ENCODE results near the gene U2AF1.
"Not testable (repeated sequence)": the region's sequence is repeated elsewhere in the genome, so short reads cannot be mapped to it uniquely, and the experiment has no call there.

The U2AF1 gene

DNA sequence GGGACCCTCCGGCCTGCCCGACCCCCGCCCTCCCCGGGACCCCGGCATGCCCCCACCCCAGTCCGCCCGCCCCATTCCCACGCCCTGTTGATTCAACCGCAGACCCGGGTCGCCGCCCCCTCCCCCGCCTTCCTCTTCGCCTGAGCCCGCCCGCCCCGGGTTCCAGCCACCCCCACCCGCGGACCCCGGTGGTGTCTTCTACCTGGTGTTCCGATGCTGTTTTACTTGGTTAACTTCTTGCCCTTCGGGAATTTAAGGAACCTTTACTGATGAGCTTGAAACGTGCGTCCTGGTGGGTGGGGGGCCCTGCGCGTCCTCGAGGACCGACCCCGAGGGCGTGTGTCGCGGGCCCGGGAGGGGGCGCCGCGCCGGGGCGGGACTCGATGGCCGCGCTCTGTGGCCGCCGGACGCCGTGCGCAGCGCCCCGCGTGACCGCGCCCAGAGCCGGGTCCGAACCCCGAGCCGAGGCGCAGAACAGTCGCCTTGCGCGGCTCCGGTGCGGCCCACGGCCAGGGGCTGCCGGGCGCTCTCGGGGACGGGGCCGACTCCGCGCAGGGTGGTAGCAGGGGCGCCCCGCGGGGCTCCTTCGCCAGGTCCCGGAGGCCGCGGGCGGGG, 31.2 kb downstream of the U2AF1 start:
- not testable (repeated sequence) for DNase-seq (ENCODE audit: low read depth)

DNA sequence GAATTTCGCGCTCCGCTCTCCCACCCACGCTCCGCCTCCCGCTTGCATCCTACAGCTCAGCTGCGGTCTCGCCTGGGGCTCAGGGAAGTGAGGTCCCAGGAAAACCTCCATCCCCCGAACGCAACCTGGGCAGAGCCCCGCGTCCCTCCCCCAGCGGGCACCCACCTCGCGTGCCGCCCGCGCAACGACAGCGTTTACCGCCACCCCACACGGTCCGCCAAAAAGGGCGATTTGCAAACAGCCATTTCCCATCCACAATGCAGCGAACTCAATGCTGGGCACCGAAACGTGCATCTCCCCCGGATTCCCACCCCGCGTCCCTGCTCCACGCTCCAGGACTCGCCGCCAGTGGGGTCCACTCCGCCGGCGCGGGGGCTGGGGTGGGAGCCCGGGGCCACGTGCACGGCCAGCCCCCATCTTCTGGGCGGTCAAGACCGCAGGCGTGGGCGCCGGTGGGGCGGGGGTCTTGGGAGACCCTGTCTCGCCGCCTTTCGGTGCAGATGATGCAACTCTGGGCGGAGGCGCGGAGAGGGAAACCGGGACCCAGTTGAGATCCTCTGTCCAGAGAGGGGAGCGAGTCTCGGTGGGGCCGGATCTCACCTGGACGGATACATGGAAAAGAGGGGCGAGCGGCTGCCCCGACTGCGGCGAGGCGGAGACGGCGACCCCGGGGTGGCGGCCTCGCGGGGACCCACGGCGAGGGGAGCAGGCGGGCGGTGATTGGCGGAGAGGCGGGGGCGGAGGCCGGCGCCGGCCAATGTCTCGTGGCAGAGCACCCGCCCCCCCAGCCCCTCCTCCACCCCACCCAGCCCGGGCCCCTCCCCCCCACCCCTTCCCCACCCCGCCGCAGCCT, 32.0 kb downstream of the U2AF1 start, which contains the start of gene CBS:
Gene CBS, minus strand, starts transcription at position 666 of the 853 bp plus-strand sequence. CDS start 3,642 bp downstream, outside the sequence.
- not testable (repeated sequence) for DNase-seq (ENCODE audit: low read depth)

DNA sequence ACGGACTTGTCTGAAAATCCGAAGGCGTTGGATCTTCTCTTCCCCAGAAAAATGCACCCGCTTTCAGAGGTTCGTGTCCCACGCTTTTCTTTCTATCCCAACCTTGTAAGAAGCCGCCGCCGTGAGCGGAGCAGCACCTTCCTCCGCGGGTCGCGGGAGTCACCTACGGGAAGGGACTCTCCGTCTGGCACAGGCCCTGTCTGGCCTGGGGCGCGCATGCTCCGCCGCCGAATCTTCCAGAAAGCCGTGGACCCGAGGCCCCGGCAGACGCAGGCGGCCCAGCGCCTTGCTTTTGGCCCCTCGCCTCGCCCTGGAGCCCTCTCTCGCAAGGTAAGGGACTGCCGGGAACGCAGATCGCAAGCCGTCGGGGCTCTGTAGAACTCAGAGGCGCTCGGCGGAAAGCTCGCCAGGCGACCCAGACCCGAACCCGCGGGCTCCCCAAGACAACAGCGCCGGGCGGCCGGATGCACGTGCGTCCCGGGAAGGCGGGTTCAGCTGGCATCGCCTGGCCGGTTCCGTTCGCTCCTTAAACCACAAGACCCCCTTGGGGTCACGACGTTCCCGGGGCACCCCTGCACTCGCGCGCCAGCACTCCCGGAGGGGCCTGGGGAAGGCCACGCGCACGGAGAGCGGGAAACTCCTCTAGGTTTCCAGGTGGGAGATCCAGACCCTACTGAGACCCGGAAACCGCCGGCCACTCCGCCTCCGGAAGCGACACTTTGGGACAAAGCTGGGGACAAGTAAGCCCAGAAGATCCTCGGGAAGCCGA, 32.8 kb downstream of the U2AF1 start:
- not testable (repeated sequence) for DNase-seq (ENCODE audit: low read depth)

- DNase-seq (ENCODE audit: low read depth): not testable (repeated sequence)
These were observed 34.6 kb downstream of the U2AF1 start for GRCh38 chr21:43072742-43073141.

- DNase-seq (ENCODE audit: low read depth): not testable (repeated sequence)
These were observed 37.7 kb downstream of the U2AF1 start for GRCh38 chr21:43069682-43070081.

DNA sequence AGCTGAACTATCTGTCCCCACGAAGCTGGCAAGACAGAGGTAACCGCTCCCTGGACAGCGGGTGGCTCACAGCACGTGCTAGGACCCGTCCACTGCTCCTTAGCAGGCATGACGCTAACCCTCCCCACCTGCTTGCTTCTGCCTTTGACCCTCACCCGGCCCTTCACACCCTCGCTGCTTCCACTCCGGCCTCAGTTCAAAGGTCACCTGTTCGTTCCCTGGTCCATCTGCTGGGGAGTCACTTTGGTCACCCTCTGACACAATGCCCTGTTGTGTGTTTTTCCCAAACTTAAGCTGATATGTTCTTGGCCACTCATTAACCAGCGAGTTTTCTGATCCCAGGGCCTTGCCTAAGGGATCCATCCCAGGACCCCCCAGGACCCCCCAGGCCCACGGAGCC, 39.3 kb downstream of the U2AF1 start:
- DNase-seq (ENCODE audit: low read depth): not testable (repeated sequence)

DNA sequence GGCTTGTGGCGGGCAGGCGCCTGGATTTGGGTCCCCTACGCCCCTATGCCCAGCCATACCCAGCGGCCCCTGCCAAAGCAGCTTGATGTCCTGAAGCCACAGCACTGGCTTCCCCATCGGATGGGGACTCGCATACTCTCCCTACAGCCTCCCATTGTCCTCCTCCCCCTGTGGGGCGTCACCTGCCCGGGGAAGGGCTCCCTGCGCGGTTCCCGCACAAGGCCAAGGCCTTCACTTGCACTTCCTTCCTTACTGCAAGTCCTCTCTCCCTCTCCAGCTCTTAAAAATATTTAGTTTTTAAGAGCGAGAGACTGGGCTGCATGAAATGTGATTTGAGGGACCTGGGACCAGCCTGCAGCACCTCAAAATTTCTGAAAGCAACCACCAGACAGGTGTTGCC, 40.7 kb downstream of the U2AF1 start:
- not testable (repeated sequence) for DNase-seq (ENCODE audit: low read depth)

DNA sequence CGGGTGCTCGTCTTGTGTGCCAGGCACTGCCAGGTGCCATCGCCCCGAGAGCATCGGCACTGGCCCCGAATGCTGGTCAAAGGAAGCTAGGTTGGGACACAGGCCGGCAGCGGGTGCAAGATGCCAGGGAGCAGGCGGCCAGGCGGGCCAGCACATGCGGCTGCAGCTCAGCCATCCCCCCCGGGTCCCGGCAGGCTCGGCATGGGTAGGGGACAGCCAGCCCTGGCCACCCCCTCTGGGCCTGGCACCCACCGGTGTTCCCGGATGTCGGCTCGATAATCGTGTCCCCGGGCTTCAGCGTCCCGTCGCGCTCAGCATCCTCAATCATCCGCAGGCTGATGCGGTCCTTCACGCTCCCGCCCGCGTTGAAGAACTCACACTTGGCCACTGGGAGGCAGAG, 41.4 kb downstream of the U2AF1 start:
- DNase-seq (ENCODE audit: low read depth): not testable (repeated sequence)

DNA sequence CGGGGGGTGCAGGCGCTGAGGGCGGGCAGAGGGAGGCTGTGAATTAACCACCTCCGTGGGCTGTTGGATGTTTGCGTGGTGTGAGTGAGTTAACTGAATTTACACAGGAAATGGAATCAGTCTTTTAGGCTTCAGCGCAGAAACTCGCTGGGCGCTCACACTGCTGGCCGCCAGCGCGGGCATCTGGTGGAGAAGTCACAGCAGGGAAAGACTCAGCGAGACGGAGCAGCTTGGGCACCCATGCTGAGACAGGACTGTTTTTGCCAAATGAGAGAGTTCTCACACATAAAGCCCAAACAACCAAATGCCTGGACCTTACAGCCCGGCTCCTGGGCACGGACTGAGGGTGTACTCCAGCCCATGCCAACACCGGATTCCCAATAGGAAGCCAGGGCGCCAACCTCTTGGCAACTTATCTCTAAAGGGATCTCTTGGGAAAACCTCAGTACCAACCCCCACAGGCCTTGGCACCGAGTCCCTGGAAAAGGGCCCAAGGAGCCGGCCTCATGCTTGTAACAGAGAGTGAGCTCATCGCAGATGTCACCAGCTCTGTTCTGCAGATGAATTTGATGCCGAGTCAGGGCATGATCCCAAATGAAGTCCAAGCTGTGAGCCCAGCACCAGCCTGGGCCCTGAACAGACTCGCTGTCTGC, 43.0 kb downstream of the U2AF1 start:
- DNase-seq (ENCODE audit: low read depth): not testable (repeated sequence)

- DNase-seq (ENCODE audit: low read depth): not testable (repeated sequence)
These were observed 44.3 kb downstream of the U2AF1 start for GRCh38 chr21:43062955-43063664.

DNA sequence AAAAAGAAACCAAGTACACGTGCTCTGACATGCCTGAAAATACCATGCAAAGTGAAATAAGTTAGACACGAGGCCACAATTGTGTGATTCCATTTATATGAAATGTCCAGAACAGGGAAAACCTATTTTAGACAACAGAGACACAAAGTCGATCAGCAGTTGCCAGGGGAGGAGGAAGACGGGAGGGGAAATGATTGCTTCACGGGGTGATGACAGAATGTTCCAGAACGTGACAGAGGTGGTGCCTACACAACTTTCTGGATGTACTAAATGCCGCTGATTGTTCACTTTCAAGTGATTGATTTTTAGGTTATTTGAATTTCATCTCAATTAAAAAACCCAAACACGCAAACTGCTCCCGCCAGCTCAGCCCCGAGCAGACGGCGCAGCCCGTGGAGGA, 54.3 kb downstream of the U2AF1 start:
- not testable (repeated sequence) for DNase-seq (ENCODE audit: low read depth)

GRCh38 chr21:43045876-43046821, 61.2 kb downstream of the U2AF1 start:
- DNase-seq (ENCODE audit: low read depth): not testable (repeated sequence)

- DNase-seq (ENCODE audit: low read depth): not testable (repeated sequence)
These were observed 62.0 kb downstream of the U2AF1 start for GRCh38 chr21:43045165-43045875.

DNA sequence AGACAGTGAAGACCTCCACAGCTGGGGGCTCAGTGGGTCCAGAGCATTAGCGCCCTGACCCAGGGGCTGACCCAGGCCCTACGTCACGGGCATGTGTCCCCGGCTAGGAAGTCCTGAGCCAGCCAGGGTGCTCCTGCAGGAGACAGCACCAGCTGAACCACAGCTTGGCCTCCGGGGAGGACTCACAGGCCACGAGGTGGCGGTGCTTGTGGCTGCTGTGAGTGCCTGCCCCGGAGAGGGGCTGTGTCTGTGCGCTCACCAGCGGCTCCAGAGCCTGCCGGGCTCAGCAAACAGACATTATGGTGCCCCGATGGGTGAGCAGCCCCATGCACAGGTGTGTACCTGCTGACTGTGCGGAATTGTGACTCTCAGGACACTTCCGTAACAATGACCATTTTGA, 62.8 kb downstream of the U2AF1 start:
- DNase-seq (ENCODE audit: low read depth): not testable (repeated sequence)

GRCh38 chr21:43043291-43043690, 64.1 kb downstream of the U2AF1 start:
- not testable (repeated sequence) for DNase-seq (ENCODE audit: low read depth)
